Choroid plexus epithelial cell (primary cell): ENCODE measurements around the gene FHAD1.
A peak's percentile ranks its signal among the peaks of the same experiment; 100 is the strongest.

Experiments used
- DNase-seq: peaks from one replicate; pipeline ENCODE4 v3.0.0-alpha.2; 2010; ENCODE audit warnings: low read depth
- H3K4me3 ChIP-seq: 2 replicates; pipeline ENCODE4 v1.5.1; 2011; ENCODE audit warnings: low read depth, mild to moderate bottlenecking, control low read depth, low read length, moderate library complexity
- TF ChIP-seq, protein P1 (sequence below): conservative IDR thresholded peaks from 2 replicates; pipeline ENCODE4 v1.5.1; 2011; ENCODE audit warnings: low read depth, mild to moderate bottlenecking, control low read depth, inconsistent platforms, low read length, moderate library complexity

FHAD1 gene

GRCh38 chr1:15410884-15411245 is 163.8 kb downstream of the FHAD1 start:
- TF ChIP-seq, protein P1, sequence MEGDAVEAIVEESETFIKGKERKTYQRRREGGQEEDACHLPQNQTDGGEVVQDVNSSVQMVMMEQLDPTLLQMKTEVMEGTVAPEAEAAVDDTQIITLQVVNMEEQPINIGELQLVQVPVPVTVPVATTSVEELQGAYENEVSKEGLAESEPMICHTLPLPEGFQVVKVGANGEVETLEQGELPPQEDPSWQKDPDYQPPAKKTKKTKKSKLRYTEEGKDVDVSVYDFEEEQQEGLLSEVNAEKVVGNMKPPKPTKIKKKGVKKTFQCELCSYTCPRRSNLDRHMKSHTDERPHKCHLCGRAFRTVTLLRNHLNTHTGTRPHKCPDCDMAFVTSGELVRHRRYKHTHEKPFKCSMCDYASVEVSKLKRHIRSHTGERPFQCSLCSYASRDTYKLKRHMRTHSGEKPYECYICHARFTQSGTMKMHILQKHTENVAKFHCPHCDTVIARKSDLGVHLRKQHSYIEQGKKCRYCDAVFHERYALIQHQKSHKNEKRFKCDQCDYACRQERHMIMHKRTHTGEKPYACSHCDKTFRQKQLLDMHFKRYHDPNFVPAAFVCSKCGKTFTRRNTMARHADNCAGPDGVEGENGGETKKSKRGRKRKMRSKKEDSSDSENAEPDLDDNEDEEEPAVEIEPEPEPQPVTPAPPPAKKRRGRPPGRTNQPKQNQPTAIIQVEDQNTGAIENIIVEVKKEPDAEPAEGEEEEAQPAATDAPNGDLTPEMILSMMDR, result no peak
- H3K4me3 ChIP-seq, result peak overlapping the region; percentile 71
- DNase-seq, result no peak

DNA sequence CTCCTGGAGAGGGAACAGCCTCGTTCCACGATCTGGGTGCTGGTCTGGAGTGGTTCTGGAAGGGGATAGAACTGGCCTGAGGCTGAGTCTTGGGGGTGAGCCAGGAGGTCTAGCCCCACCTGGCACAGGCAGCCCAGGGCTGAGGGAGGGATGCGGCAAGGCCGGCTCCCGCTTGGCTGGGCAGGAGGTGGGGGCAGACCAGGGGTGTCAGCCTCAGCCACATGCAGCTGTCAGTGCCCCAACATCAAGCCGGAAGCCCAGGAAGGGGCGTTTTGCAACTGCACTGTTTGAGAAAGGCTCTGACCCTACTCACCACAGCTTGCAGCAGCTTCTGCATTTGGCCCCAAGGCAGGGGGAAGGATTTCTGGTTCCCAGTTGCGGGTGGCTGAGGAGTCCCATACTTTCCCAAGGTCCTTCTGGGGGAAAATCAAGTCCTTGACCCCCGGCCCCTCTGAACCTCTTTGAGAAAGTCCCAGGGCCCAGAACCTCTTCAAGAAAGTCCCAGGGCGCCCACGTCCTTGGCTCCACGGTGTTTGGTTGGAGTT is 164.6 kb downstream of the FHAD1 start:
- peak overlapping the region; percentile 71 for H3K4me3 ChIP-seq
- peak; percentile 57 for DNase-seq
- TF ChIP-seq, protein P1, result no peak

DNA sequence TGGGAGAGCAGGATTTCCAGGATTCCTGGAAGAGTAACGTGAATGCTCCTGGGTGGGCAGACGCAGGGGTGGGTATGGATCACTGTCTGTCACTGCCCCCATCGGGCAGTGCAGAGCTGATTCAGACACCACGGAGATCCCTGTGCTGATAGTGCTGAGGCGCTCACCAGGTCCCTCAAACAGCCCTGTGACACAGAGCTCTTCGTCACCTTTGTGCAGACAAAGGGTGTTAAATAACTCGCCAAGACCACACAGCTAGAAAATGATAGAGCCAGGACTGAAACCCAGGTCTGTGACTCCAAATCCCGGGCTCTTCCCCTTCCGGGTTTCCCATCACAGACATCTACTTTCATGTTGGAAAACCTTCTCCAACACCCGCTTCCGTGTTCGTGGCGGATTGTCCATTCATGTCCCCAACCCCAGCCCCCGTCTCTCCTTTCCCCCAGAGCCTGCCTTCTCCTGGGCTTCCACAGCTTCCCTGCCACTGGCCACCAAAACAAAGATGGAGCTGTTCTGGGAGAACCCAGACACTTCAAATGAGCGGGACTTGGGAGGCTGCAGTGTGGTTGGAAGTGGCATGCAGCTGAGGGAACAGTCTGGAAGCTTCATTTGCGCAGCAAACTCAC is 165.3 kb downstream of the FHAD1 start:
- TF ChIP-seq, protein P1, result no peak
- DNase-seq, result no peak
- no peak overlapping the region for H3K4me3 ChIP-seq

- no peak for DNase-seq
- no peak overlapping the region for H3K4me3 ChIP-seq
- TF ChIP-seq, protein P1, result no peak
These were observed 165.8 kb downstream of the FHAD1 start for GRCh38 chr1:15412843-15413242.

DNA sequence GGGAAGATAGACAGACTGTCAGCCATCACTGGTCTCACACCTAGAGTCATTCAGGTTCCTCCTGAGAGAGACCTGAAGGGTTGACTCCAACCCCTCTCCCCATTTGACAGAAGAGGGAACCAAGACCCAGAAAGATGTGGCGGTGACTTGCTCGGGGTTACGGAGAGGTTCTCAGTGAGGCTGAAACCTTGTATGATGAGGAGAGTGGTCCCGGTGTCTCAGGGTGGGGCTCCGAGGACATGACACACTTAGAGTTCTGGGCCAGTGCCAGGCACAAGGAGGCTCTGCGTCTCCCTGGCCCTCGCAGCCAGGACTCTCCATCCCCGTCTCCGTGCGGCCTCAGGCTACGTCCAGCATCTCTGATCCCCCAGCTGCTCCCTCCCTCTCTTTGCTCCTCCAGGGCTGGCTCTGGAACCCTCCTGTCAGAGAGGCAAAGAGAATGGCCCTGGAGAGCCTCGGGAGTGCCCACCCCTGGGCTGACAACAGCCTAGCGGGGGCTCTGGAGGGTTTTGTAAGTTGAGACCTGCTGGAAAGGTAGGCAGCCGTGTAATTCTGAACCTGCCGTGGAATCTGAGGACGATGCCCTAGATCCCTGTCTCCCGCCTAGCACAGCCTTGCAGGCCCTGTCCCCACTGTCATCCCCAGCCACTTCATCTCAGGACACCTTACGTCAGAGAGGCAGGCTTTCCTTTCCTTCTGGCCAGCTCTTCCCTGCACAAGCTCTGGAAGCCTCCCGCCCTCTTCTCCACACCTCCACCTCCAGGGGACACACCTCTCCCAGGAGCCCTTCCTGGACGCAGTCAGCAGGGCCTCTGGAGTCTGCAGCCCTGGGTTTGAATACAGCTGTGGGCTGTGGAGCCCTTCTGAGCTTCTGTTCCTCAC is 166.8 kb downstream of the FHAD1 start:
- TF ChIP-seq, protein P1, result no peak
- no peak overlapping the region for H3K4me3 ChIP-seq
- no peak for DNase-seq

- TF ChIP-seq, protein P1, result no peak
- DNase-seq, result no peak
These were observed 167.5 kb downstream of the FHAD1 start for GRCh38 chr1:15414445-15414983.

More at GRCh38 chr1:15414445-15414983, 167.5 kb downstream of the FHAD1 start:
- no peak overlapping the region for H3K4me3 ChIP-seq
